Measurements from ENCODE around the gene CTU2.

- no peak for TF ChIP-seq CTCF (conservative IDR thresholded peaks at IDR 0.05; ENCODE audit: low read depth, low read length)
- TF ChIP-seq EZH2phosphoT487 (IDR thresholded peaks at IDR 0.05; ENCODE audit: borderline replicate concordance, low read length) = no peak
- TF ChIP-seq EZH2 (IDR thresholded peaks at IDR 0.05; ENCODE audit: low read length, unreplicated experiment) = no peak
These were observed 41.2 kb upstream of the CTU2 start for GRCh38 chr16:88665148-88665547.
